SK-N-MC (cell line): ENCODE results near the gene TSPEAR.

Experiments
- EZH2 ChIP-seq: fragments of 200-600 bp; sonication (generic); IDR thresholded peaks from one replicate; pipeline ENCODE4 v1.6.1; 2017; ENCODE audit warnings: antibody characterized with exemption
- FOXP2 ChIP-seq: optimal IDR thresholded peaks from 2 replicates; pipeline ENCODE3; 2011; ENCODE audit warnings: mild to moderate bottlenecking, moderate library complexity; ENCODE audit not compliant: insufficient read depth; ENCODE audit errors: extremely low read length, control extremely low read depth
- POLR2AphosphoS5 ChIP-seq: IDR thresholded peaks from 2 replicates; pipeline ENCODE4 v1.6.1; 2012; ENCODE audit warnings: mild to moderate bottlenecking, low read depth, low read length, borderline replicate concordance

DNA sequence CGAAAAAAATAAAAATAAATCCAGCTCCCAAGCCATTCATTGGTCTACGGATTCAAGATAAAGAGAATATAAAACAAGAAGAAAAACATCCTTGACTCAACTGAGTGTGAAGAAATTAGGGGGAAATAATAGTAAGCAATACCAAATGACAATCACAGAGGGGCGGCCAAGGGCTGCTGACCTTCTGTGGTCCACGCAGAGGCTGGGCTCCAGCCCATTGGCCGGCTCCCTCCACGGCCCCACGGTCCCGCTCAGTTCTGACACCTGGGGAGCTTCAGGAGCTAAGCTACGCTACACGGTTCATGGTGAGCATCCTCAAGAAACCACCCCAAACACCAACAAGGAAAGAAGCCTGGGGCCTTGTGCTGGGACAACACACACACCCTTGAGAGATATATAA is 14.8 kb downstream of the TSPEAR start:
- TF ChIP-seq POLR2AphosphoS5 (no peak), EZH2 (no peak), FOXP2 (no peak)
